B cell (primary cell): ENCODE data around the gene CLEC4E.
"Not testable (repeated sequence)": the region's sequence is repeated elsewhere in the genome, so short reads cannot be mapped to it uniquely, and the experiment has no call there.

Source experiments
- EZH2 ChIP-seq: IDR thresholded peaks from 2 replicates; pipeline ENCODE4 v1.6.1; 2012; ENCODE audit warnings: borderline replicate concordance, low read depth, mild to moderate bottlenecking, moderate library complexity, low read length; ENCODE audit not compliant: insufficient read depth, poor library complexity, severe bottlenecking
- TF ChIP-seq, protein P1 (sequence below): fragments of 200-600 bp; IDR thresholded peaks from one replicate; pipeline ENCODE4 v1.8.0; 2022; ENCODE audit warnings: antibody characterized with exemption, mild to moderate bottlenecking

DNA sequence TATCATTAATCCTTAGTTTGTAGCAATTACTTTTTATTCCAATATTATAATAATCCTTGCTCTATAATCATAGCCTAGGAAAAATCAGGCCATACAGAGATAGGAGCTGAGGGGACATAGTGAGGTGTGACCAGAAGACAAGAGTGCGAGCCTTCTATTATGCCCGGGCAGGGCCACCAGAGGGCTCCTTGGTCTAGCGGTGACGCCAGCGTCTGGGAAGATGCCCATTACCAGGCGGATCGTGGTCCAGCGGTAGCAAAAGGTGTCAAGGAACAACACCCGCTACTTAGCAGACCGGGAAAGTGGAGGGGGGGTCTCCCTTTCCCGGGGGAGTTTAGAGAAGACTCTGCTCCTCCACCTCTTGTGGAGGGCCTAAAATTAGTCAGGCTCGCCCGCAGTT, 43.8 kb upstream of the CLEC4E start:
- TF ChIP-seq, protein P1, sequence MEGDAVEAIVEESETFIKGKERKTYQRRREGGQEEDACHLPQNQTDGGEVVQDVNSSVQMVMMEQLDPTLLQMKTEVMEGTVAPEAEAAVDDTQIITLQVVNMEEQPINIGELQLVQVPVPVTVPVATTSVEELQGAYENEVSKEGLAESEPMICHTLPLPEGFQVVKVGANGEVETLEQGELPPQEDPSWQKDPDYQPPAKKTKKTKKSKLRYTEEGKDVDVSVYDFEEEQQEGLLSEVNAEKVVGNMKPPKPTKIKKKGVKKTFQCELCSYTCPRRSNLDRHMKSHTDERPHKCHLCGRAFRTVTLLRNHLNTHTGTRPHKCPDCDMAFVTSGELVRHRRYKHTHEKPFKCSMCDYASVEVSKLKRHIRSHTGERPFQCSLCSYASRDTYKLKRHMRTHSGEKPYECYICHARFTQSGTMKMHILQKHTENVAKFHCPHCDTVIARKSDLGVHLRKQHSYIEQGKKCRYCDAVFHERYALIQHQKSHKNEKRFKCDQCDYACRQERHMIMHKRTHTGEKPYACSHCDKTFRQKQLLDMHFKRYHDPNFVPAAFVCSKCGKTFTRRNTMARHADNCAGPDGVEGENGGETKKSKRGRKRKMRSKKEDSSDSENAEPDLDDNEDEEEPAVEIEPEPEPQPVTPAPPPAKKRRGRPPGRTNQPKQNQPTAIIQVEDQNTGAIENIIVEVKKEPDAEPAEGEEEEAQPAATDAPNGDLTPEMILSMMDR: not testable (repeated sequence)
- TF ChIP-seq EZH2: not testable (repeated sequence)
